GM12878 (cell line): ENCODE measurements around the gene FBLN1. TPM values are rescaled to one million over a fixed set of nuclear protein-coding genes. Genes with fewer than 3 reads are reported as not detected.
"Not testable (repeated sequence)": the region's sequence is repeated elsewhere in the genome, so short reads cannot be mapped to it uniquely, and the experiment has no call there.

Source experiments
- ATAC-seq: fragments of 200-7000 bp; cut with Tn5 transposase; 3 replicates; pipeline ENCODE4 v1.9.1; 2020; ENCODE audit warnings: mild to moderate bottlenecking, moderate library complexity
- BruUV-seq: library from RNA; stranded (reverse); fragments of 400-500 nt; replicated peaks from 2 replicates; lab custom pipeline; 2021; lab: Mats Ljungman, UMichigan
- CTCF ChIA-PET: fragments of 300-600 bp; sonication (Branson Sonifier 250); formaldehyde crosslinking; extraction: SDS; loops from one replicate; lab custom pipeline; 2021; ENCODE audit warnings: inconsistent platforms; lab: Yijun Ruan, JAX
- POLR2A ChIA-PET: fragments of 350-600 bp; formaldehyde crosslinking; extraction: SDS; loops from one replicate; lab custom pipeline; 2021; ENCODE audit warnings: inconsistent platforms; lab: Charles Lee
- RAD21 ChIA-PET: fragments of 300-600 bp; sonication (Branson Sonifier 250); formaldehyde crosslinking; loops from one replicate; lab custom pipeline; 2023; ENCODE audit warnings: antibody characterized with exemption; ENCODE audit not compliant: unreplicated experiment; lab: Charles Lee
- SMC1A ChIA-PET: fragments of 300-600 bp; sonication (Branson Sonifier 250); formaldehyde crosslinking; loops from one replicate; lab custom pipeline; 2023; ENCODE audit not compliant: unreplicated experiment, uncharacterized antibody; lab: Charles Lee
- DNase-seq: peaks from one replicate; pipeline ENCODE4 v3.0.0-alpha.2; 2011; ENCODE audit warnings: low read depth, low spot score
- FAIRE-seq: peaks from 3 replicates; lab custom pipeline; 2011; peaks lifted over from hg19 to GRCh38; lab: Jason Lieb, UNC
- H2AFZ ChIP-seq: 2 replicates; pipeline ENCODE4 v1.6.0; 2011; ENCODE audit warnings: low read depth, low read length, control low read depth; ENCODE audit not compliant: control insufficient read depth
- H3K27ac ChIP-seq: 2 replicates; pipeline ENCODE4 v1.5.1; 2011; ENCODE audit warnings: control low read depth; ENCODE audit not compliant: control insufficient read depth, insufficient read depth
- H3K27me3 ChIP-seq, 2 experiments: replicated peaks in 1 of 2; 2 replicates each; pipeline versions ENCODE4 v1.6.0 to v1.6.1; 2011; ENCODE audit warnings: low read length in 1 of 2; ENCODE audit not compliant: control insufficient read depth in 2 of 2, insufficient read depth in 2 of 2
- H3K36me3 ChIP-seq, 2 experiments: 2 replicates each; pipeline ENCODE4 v1.5.1; 2011; ENCODE audit warnings: low read length in 1 of 2; ENCODE audit not compliant: control insufficient read depth in 2 of 2, insufficient read depth in 2 of 2
- H3K4me1 ChIP-seq: 2 replicates; pipeline ENCODE4 v1.6.1; 2011; ENCODE audit warnings: mild to moderate bottlenecking, low read length, moderate library complexity, mixed read lengths; ENCODE audit not compliant: control insufficient read depth, insufficient read depth
- H3K4me2 ChIP-seq: 2 replicates; pipeline ENCODE4 v1.6.0; 2011; ENCODE audit warnings: control low read depth; ENCODE audit not compliant: control insufficient read depth, insufficient read depth
- H3K4me3 ChIP-seq: fragments of 200-600 bp; sonication (generic); 2 replicates; pipeline ENCODE4 v1.5.1; 2016
- H3K79me2 ChIP-seq: 2 replicates; pipeline ENCODE4 v1.6.0; 2011; ENCODE audit warnings: low read length; ENCODE audit not compliant: control insufficient read depth, insufficient read depth
- H3K9ac ChIP-seq: 2 replicates; pipeline ENCODE4 v1.8.0; 2011; ENCODE audit warnings: low read length, control low read depth, mixed read lengths; ENCODE audit not compliant: control insufficient read depth, insufficient read depth
- H3K9me3 ChIP-seq: replicated peaks from 3 replicates; pipeline ENCODE4 v1.5.1; 2011; ENCODE audit warnings: mild to moderate bottlenecking, low read length; ENCODE audit not compliant: control insufficient read depth, insufficient read depth
- H4K20me1 ChIP-seq: 2 replicates; pipeline ENCODE4 v1.6.0; 2011; ENCODE audit not compliant: control insufficient read depth, insufficient read depth
- BHLHE40 ChIP-seq, 2 experiments: fragments of 450-650 bp in 1 of 2; IDR thresholded peaks; 2 replicates each; pipeline ENCODE4 v1.6.1; 2011 to 2017; ENCODE audit warnings: low read depth in 2 of 2, borderline replicate concordance in 1 of 2, improper control_type of control experiment in 1 of 2, low read length in 1 of 2, mild to moderate bottlenecking in 1 of 2
- TCF12 ChIP-seq: IDR thresholded peaks from 2 replicates; pipeline ENCODE4 v1.6.1; 2011; ENCODE audit warnings: low read depth, mild to moderate bottlenecking, low read length
- WGBS: methylation state at CpG from one replicate; pipeline ENCODE4 v1.1.6; 2016; ENCODE audit warnings: low lambda C conversion rate; ENCODE audit not compliant: insufficient replicate concordance, insufficient coverage; ENCODE audit errors: missing lambda C conversion rate; 5-methylcytosine and 5-hydroxymethylcytosine counted together
- in situ Hi-C: fragments of 300-500 bp; cut with MboI; formaldehyde crosslinking; loops from 9 replicates; pipeline ENCODE4 v1.14.3; 2018; ENCODE audit warnings: mixed read lengths
- intact Hi-C: fragments of 100-400 bp; cut with micrococcal nuclease; formaldehyde crosslinking; loops from one replicate; pipeline ENCODE4 v1.14.2; 2022; ENCODE audit not compliant: unreplicated experiment
- polyA plus RNA-seq, 11 experiments: library from polyadenylated mRNA; depleted of rRNA in 4 of 11; unstranded in 6 of 11; stranded (reverse) in 5 of 11; fragments of >200 nt; fragmentation: Nextera tagmentation in 4 of 11; fragmentation: Illumina TruSeq in 1 of 11; extraction: Ambion mirVana in 4 of 11; extraction: Trizol in 1 of 11; gene quantifications; 1 replicate in 1 of 11; 2 replicates in 10 of 11; pipeline versions ENCODE4 v1.2.1 to v1.2.3, GENCODE V29; 2011 to 2016; ENCODE audit warnings: inconsistent platforms in 2 of 11, missing spikeins in 2 of 11, low read depth in 1 of 11
- total RNA-seq, 4 experiments: library from RNA; depleted of rRNA in 3 of 4; stranded (reverse); fragments of >200 nt in 3 of 4; fragmentation: Illumina TruSeq in 1 of 4; extraction: Trizol in 1 of 4; gene quantifications; 2 replicates each; pipeline versions ENCODE4 v1.2.1 to v1.2.3, GENCODE V29; 2013 to 2021
- TF ChIP-seq, protein P1 (sequence below): IDR thresholded peaks from 2 replicates; pipeline ENCODE4 v1.6.1; 2011; ENCODE audit warnings: borderline replicate concordance, low read depth, mild to moderate bottlenecking, moderate library complexity, mixed read lengths, low read length; ENCODE audit not compliant: insufficient read depth; ENCODE audit errors: extremely low read length

Gene FBLN1
- total and polyA plus RNA-seq, 10 of the 15 experiments (the other 5 are each of a cell fraction or from before 2014, with no cell fraction given): 0.20 to 0.51 TPM; not detected in 8

DNA sequence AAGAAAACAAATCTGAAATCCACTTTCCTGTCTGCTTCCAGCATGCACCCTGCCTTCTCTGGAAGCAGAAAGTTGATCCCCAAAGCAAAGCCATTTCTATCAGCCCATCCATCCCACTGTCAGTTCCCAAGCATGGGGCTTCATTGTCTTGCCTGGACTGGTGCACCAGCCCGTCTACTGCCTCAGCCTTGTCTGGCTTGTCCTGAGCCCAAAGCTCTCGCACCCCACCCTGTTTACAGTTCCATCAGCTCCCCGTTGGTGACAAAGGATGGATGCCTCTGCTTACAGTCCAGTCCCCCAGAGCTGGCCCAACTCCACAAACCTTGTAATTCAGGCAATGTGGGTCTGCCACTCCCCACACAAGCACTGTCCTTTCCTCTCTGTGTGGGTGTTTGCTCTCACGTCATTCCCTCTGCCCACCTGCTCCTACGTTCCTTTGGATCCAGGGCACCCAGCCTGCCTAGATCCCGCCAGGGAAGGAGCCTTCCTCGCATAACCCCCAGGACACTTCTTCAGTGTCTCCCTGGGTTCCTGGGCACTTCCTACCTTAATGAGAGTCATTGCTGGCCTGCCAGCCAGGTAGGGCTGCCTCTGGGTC, 38.8 kb downstream of the FBLN1 start:
- Histone ChIP-seq H3K36me3 (no peaks in the 10 kb centered on the region), H3K4me3 (no peak overlapping the region), H3K27ac (no peak overlapping the region), H2AFZ (no peak overlapping the region), H3K9ac (no peak overlapping the region), H3K9me3 (no peaks in the 10 kb centered on the region), H3K27me3 (peaks cover 0 to 3% of the 10 kb centered on the region in 2 experiments; a peak in 3 of 4 replicates), H4K20me1 (no peaks in the 10 kb centered on the region), H3K79me2 (no peaks in the 10 kb centered on the region), H3K4me2 (no peak overlapping the region), H3K4me1 (no peaks in the 10 kb centered on the region)
- intact Hi-C loops (no loop called here), in situ Hi-C loops (no loop called here)
- SMC1A ChIA-PET: no interaction called here
- ATAC-seq (no peak), FAIRE-seq (no peak), DNase-seq (no peak)
- CTCF ChIA-PET: no interaction called here
- RAD21 ChIA-PET: no interaction called here
- no TSS peak for BruUV-seq
- POLR2A ChIA-PET: no interaction called here
- WGBS: 44% methylated on average over 7 of the region's 7 CpGs
- no peak for TF ChIP-seq BHLHE40 (IDR thresholded peaks at IDR 0.05; ENCODE audit: borderline replicate concordance in 1 of 2, low read depth in 2 of 2, low read length in 1 of 2)
- no peak for TF ChIP-seq TCF12

DNA sequence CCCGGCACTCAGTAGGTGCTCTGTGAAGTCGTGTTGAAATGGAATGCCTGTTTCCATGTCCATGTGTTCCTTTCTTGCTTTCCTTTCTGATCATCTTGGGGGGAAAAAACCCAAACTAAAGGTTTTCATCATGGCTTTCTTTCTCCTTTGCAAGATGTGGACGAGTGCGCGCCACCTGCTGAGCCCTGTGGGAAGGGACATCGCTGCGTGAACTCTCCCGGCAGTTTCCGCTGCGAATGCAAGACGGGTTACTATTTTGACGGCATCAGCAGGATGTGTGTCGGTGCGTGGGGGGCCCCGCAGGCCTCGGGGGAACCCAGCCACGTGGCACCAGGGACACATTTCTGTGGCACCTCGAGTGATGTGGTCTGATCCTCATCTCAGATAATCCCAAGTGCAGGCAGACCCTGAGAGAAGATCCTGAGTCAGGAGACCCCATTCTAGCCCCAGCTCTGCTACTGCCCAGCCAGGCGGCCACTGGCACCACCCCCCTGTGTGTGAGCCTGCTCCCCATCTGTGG, 39.4 kb downstream of the FBLN1 start:
- intact Hi-C loops: no loop called here
- Histone ChIP-seq H3K27me3 (peaks cover 0 to 3% of the 10 kb centered on the region in 2 experiments; a peak in 3 of 4 replicates), H3K4me2 (no peak overlapping the region), H4K20me1 (no peaks in the 10 kb centered on the region), H3K9me3 (no peaks in the 10 kb centered on the region), H3K79me2 (no peaks in the 10 kb centered on the region)
- TF ChIP-seq, protein P1, sequence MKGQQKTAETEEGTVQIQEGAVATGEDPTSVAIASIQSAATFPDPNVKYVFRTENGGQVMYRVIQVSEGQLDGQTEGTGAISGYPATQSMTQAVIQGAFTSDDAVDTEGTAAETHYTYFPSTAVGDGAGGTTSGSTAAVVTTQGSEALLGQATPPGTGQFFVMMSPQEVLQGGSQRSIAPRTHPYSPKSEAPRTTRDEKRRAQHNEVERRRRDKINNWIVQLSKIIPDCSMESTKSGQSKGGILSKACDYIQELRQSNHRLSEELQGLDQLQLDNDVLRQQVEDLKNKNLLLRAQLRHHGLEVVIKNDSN: no peak
- TF ChIP-seq, all 136 proteins: peak for 0
- no peaks in the 10 kb centered on the region for H3K36me3 ChIP-seq
- H3K27ac ChIP-seq: no peak overlapping the region
- H3K4me1 ChIP-seq: no peaks in the 10 kb centered on the region
- no peak overlapping the region for H3K4me3 ChIP-seq
- in situ Hi-C loops: no loop called here
- H3K9ac ChIP-seq: no peak overlapping the region
- no peak overlapping the region for H2AFZ ChIP-seq
- ChIA-PET POLR2A (no interaction called here), RAD21 (no interaction called here), CTCF (interaction anchor here (1.0 kb wide), 1 partner anchor 10 kb away, joined by 3 read pairs; no protein-coding TSS in a partner anchor), SMC1A (no interaction called here)
- WGBS: 34% methylated on average over 19 of the region's 19 CpGs
- FAIRE-seq (no peak), DNase-seq (no peak), ATAC-seq (no peak)
- no TSS peak for BruUV-seq

DNA sequence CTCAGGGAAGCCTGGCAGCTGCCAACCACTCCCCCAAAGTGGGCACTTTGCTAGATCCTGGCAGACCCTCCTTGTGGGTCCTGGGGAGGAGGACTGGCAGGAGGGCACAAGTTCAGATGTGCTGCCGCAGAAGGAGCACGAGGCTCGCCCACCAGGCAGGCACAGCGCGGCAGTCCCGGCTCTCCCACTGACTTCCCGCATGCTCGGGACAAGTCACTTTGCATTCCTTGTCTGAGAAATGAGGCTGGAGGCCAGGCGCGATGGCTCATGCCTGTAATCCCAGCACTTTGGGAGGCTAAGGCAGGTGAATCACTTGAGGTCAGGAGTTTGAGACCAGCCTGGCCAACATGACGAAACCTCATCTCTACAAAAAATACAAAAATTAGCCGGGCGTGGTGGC, 40.1 kb downstream of the FBLN1 start:
- in situ Hi-C loops: not testable (repeated sequence)

More for the DNA sequence above, 40.1 kb downstream of the FBLN1 start:
- RAD21 ChIA-PET, H3K27ac ChIP-seq, H3K4me3 ChIP-seq, H3K36me3 ChIP-seq, H3K4me1 ChIP-seq, POLR2A ChIA-PET, FAIRE-seq, H2AFZ ChIP-seq, DNase-seq, H3K9ac ChIP-seq, H3K9me3 ChIP-seq, BruUV-seq, SMC1A ChIA-PET, intact Hi-C loops, ATAC-seq, H3K79me2 ChIP-seq, H4K20me1 ChIP-seq, H3K27me3 ChIP-seq, H3K4me2 ChIP-seq: not testable (repeated sequence)
- CTCF ChIA-PET: interaction anchor here (0.7 to 1.0 kb wide), 2 partner anchors 10 to 449 kb away, joined by 3 read pairs; no protein-coding TSS in a partner anchor
- WGBS: 64% methylated on average over 13 of the region's 13 CpGs
